Naive thymus-derived CD8-positive, alpha-beta T cell (primary cell): Measurements from ENCODE around the gene HSPB7. TPM values are rescaled to one million over a fixed set of nuclear protein-coding genes. Genes with fewer than 3 reads are reported as not detected.
"Not testable (repeated sequence)": the region's sequence is repeated elsewhere in the genome, so short reads cannot be mapped to it uniquely, and the experiment has no call there.

Experiments used
- ATAC-seq, 2 donors: fragments of 150-1000 bp; cut with Tn5 transposase in 1 of 2; sonication (Bioruptor Pico), chemical (Tn5 transposase) in 1 of 2; 1 replicate in 1 of 2; 2 replicates in 1 of 2; pipeline ENCODE4 v1.10.0; 2021; ENCODE audit warnings: mild to moderate bottlenecking in 2 of 2, moderate library complexity in 2 of 2
- POLR2A ChIA-PET: fragments of 350-600 bp; sonication (Branson Sonifier 250); formaldehyde crosslinking; loops from one replicate; lab custom pipeline; 2021; ENCODE audit warnings: antibody characterized with exemption; lab: Charles Lee
- DNase-seq, 10 donors: peaks; one replicate each; pipeline versions ENCODE4 v3.0.0 to v3.0.0-alpha.2; 2020 to 2022
- H3K27ac Mint-ChIP-seq, 10 donors: one replicate each; pipeline ENCODE4 v1.8.0; 2020 to 2022; ENCODE audit warnings: mild to moderate bottlenecking in 10 of 10, mixed read lengths in 10 of 10, moderate library complexity in 4 of 10, inconsistent platforms in 1 of 10
- H3K27me3 Mint-ChIP-seq, 5 donors: one replicate each; pipeline ENCODE4 v1.8.0; 2021 to 2022; ENCODE audit warnings: mixed read lengths in 5 of 5
- H3K36me3 Mint-ChIP-seq, 3 donors: one replicate each; pipeline ENCODE4 v1.8.0; 2020 to 2022; ENCODE audit warnings: mixed read lengths in 3 of 3, mild to moderate bottlenecking in 2 of 3, inconsistent platforms in 1 of 3
- H3K4me1 Mint-ChIP-seq, 4 donors: one replicate each; pipeline ENCODE4 v1.8.0; 2021 to 2022; ENCODE audit warnings: mixed read lengths in 4 of 4
- H3K4me3 Mint-ChIP-seq, 10 donors: one replicate each; pipeline ENCODE4 v1.8.0; 2020 to 2022; ENCODE audit warnings: mild to moderate bottlenecking in 10 of 10, mixed read lengths in 10 of 10, moderate library complexity in 6 of 10, inconsistent platforms in 1 of 10
- H3K9me3 Mint-ChIP-seq, 9 donors: one replicate each; pipeline ENCODE4 v1.8.0; 2020 to 2022; ENCODE audit warnings: mixed read lengths in 9 of 9, mild to moderate bottlenecking in 3 of 9, inconsistent platforms in 1 of 9, moderate library complexity in 1 of 9
- polyA plus RNA-seq, 3 donors: library from polyadenylated mRNA; unstranded; fragments of 300-500 nt; fragmentation: Illumina TruSeq; gene quantifications; one replicate each; pipeline ENCODE4 v1.2.3, GENCODE V29; 2021
- total RNA-seq, 8 experiments: library from RNA in 2 of 8; stranded (reverse) in 2 of 8; gene quantifications; one replicate each; pipeline ENCODE4 v1.2.3 and lab custom pipeline; 2021 to 2026

Gene HSPB7
- total and polyA plus RNA-seq, 5 experiments from 2014 or later: not detected

DNA sequence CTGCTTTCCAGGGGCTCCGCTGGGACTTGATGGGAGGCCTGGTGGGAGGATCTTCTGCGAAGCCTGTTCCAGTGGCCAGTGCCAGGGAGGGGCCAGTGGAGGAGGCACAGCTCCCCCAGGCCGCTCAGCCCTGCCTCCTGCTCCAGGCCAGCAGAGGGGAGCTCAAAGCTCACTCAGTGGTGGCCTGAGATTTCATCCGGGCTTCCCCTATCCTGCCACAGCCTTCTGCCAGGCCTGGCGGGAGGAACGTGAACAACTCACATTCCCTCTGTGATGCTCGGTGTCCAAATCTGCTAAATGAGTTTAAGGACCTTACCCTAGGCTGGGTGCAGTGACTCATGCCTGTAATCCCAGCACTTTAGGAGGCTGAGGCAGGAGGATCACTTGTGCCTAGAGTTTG, 29.0 kb upstream of the HSPB7 start:
- no peak overlapping the region for H3K27ac Mint-ChIP-seq
- peaks cover 0 to 8% (median 4%) of the 10 kb centered on the region in 4 donors for H3K4me1 Mint-ChIP-seq
- H3K9me3 Mint-ChIP-seq: no peaks in the 10 kb centered on the region
- no peaks in the 10 kb centered on the region for H3K36me3 Mint-ChIP-seq
- POLR2A ChIA-PET: no interaction called here
- no peak for DNase-seq
- peaks cover 0 to 19% (median 13%) of the 10 kb centered on the region in 5 donors for H3K27me3 Mint-ChIP-seq
- no peak for ATAC-seq
- H3K4me3 Mint-ChIP-seq: peak overlapping the region in 2 of 10 donors; percentile 20 to 57

GRCh38 chr1:16043950-16044349, 26.1 kb upstream of the HSPB7 start:
- DNase-seq (no peak), ATAC-seq (no peak)
- no peaks in the 10 kb centered on the region for H3K36me3 Mint-ChIP-seq
- H3K9me3 Mint-ChIP-seq: no peaks in the 10 kb centered on the region
- peaks cover 0 to 5% (median 0%) of the 10 kb centered on the region in 4 donors for H3K4me1 Mint-ChIP-seq
- H3K4me3 Mint-ChIP-seq: no peak overlapping the region
- POLR2A ChIA-PET: no interaction called here
- no peak overlapping the region for H3K27ac Mint-ChIP-seq
- H3K27me3 Mint-ChIP-seq: peaks cover 0 to 3% (median 0%) of the 10 kb centered on the region in 5 donors

DNA sequence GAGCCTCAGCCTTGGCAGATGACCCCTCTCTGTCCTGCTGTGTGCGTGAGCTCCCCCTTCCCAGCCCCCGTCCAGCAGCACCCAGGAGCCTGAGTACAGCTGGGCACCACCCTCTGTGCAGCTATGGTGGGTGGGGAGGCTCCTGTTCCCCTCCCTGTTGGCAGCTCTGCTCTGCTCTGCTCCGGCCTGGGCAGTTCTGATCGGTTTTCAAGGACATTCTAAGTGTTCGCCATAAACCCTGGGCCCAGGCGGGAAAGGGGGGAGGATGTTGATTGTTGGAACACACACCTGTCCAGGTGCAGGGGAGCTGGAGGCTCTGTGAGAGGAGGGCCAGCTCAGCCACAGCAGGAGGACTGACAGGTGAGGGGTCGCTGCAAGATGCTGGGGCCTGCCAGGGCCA, 25.7 kb upstream of the HSPB7 start, which contains the start of gene CLCNKB:
TSS of gene CLCNKB (plus strand) at position 262 of the 400 bp plus-strand sequence. CDS start 711 bp downstream, outside the sequence.
- H3K36me3 Mint-ChIP-seq: no peaks in the 10 kb centered on the region
- peaks cover 0 to 3% (median 0%) of the 10 kb centered on the region in 4 donors for H3K4me1 Mint-ChIP-seq
- H3K4me3 Mint-ChIP-seq: no peak within 1 kb of the TSS
- peak within 1 kb of the TSS in 1 of 10 donors; percentile 40 for H3K27ac Mint-ChIP-seq
- H3K27me3 Mint-ChIP-seq: peaks cover 0 to 3% (median 0%) of the 10 kb centered on the region in 5 donors
- no peaks in the 10 kb centered on the region for H3K9me3 Mint-ChIP-seq
- ATAC-seq (no peak), DNase-seq (no peak)
- POLR2A ChIA-PET: no interaction called here

DNA sequence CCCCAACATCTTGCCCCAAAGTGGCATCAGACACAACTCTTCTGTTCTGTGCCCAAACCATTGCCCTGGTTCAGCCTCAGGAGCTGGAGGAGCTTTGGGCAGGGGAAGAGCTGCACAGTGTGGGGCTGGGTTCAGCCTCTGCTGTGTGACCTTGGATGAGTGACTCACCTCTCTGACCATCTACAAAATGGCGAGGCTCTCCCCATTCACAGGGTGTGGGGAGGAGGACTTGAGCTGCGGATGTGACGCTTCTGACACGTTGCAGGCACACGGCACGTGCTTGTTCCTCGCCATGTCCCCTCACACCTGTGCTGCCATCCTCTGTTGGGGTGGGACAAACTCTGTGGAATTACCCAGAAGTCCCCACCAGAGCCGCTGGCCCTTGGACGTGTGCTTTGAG, 24.8 kb upstream of the HSPB7 start:
- H3K4me1 Mint-ChIP-seq, H3K36me3 Mint-ChIP-seq, H3K4me3 Mint-ChIP-seq, H3K27ac Mint-ChIP-seq, H3K27me3 Mint-ChIP-seq, H3K9me3 Mint-ChIP-seq, ATAC-seq, DNase-seq, POLR2A ChIA-PET: not testable (repeated sequence)

DNA sequence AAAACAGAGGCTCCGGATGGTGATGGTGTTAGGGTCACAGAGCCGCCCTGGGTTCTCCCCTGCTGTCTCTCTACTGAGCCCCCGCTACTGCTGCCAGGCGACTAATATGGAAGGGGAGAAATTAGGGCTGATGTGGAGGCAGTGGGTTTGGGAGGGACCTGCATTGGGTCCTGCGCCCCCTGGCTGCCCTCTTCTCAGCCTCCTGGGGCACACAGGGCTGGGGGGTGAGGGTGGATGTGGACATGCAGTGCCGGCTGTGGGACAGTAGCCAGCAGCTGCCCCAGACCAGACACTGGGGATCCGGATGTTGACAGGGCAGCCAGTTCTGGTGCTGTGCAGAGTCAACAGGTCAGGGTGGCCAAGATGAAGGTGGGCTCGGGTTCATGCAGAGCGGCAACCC, 24.3 kb upstream of the HSPB7 start:
- H3K4me1 Mint-ChIP-seq: no peaks in the 10 kb centered on the region
- no peak for ATAC-seq
- no peaks in the 10 kb centered on the region for H3K36me3 Mint-ChIP-seq
- no peak overlapping the region for H3K27ac Mint-ChIP-seq
- DNase-seq: no peak
- POLR2A ChIA-PET: no interaction called here
- H3K9me3 Mint-ChIP-seq: no peaks in the 10 kb centered on the region
- H3K4me3 Mint-ChIP-seq: no peak overlapping the region
- H3K27me3 Mint-ChIP-seq: peaks cover 0 to 6% (median 0%) of the 10 kb centered on the region in 5 donors

DNA sequence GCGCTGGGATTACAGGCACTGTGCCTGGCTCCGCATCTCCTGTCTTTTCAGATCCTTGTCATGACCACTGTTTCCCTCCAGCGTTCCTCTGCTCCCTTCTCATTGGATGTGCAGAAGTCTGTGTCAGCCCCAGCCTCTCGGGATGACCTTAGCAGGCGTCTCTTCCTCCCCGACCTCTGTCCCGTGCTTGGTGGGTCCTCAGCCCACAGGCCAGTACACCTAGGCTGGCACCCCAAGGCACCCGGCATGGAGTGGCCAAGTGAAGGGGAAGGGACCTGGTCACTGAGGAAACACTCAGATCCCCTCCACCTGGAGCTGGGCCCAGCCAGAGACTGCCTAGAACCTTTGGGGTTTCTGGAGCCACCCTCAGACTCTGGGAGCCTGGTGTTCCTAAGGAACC, 23.4 kb upstream of the HSPB7 start:
- Mint-ChIP-seq H3K9me3 (no peaks in the 10 kb centered on the region), H3K4me1 (no peaks in the 10 kb centered on the region), H3K27me3 (peaks cover 0 to 7% (median 0%) of the 10 kb centered on the region in 5 donors), H3K27ac (no peak overlapping the region), H3K4me3 (no peak overlapping the region), H3K36me3 (no peaks in the 10 kb centered on the region)
- ATAC-seq (no peak), DNase-seq (no peak)
- POLR2A ChIA-PET: no interaction called here

- H3K9me3 Mint-ChIP-seq, H3K4me3 Mint-ChIP-seq, POLR2A ChIA-PET, ATAC-seq, H3K27me3 Mint-ChIP-seq, H3K27ac Mint-ChIP-seq, H3K4me1 Mint-ChIP-seq, DNase-seq, H3K36me3 Mint-ChIP-seq: not testable (repeated sequence)
Measured at GRCh38 chr1:16039871-16040270, 22.0 kb upstream of the HSPB7 start.

DNA sequence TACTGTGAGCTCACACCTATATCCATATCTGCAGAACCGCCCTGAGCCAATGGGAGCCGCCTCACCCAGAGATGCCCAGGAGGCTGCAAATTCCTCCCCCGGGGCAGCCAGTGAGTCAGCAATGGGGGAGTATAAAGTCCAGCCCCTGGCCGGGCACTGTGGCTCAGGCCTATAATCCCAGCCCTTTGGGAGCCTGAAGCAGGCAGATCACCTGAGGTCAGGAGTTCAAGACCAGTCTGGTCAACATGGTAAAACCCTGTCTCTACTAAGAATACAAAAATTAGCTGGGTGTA, 20.7 kb upstream of the HSPB7 start:
- Mint-ChIP-seq H3K9me3 (no peaks in the 10 kb centered on the region), H3K27ac (no peak overlapping the region), H3K27me3 (peaks cover 0 to 11% (median 3%) of the 10 kb centered on the region in 5 donors), H3K36me3 (no peaks in the 10 kb centered on the region), H3K4me3 (no peak overlapping the region), H3K4me1 (no peaks in the 10 kb centered on the region)
- DNase-seq (no peak), ATAC-seq (no peak)
- POLR2A ChIA-PET: no interaction called here

- H3K27ac Mint-ChIP-seq, H3K36me3 Mint-ChIP-seq, H3K9me3 Mint-ChIP-seq, DNase-seq, H3K4me3 Mint-ChIP-seq, POLR2A ChIA-PET, ATAC-seq, H3K4me1 Mint-ChIP-seq: not testable (repeated sequence)
- peaks cover 0 to 17% (median 3%) of the 10 kb centered on the region in 5 donors for H3K27me3 Mint-ChIP-seq
Measured at GRCh38 chr1:16036461-16036860, 18.6 kb upstream of the HSPB7 start.

DNA sequence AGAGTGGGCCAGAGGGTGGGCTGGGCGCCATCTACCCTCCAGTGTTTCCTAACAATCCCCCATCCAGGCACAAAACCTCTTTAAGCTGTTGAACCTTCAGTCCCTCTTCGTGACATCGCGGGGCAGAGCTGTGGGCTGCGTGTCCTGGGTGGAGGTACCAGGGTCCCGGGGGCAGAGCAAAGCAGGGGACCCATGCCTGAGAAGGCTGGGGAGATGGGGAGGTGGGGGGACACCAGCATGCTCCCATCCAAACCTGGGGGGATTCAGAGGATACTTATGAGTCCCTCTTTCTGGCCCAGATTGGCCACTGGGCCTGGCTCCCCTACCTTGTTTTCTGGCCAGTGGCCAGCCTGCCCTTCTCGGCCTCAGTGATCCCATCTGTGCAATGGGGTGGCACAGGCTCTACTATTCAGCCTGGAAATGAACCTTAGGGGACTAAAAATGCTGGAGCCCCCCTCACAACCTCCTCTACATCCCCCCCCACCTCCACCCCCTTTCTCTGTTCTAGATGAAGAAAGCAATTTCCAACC, 15.3 kb upstream of the HSPB7 start:
- DNase-seq, H3K27ac Mint-ChIP-seq, H3K36me3 Mint-ChIP-seq, H3K9me3 Mint-ChIP-seq, H3K4me1 Mint-ChIP-seq, POLR2A ChIA-PET, H3K4me3 Mint-ChIP-seq, ATAC-seq: not testable (repeated sequence)
- peaks cover 5 to 43% (median 21%) of the 10 kb centered on the region in 5 donors for H3K27me3 Mint-ChIP-seq

DNA sequence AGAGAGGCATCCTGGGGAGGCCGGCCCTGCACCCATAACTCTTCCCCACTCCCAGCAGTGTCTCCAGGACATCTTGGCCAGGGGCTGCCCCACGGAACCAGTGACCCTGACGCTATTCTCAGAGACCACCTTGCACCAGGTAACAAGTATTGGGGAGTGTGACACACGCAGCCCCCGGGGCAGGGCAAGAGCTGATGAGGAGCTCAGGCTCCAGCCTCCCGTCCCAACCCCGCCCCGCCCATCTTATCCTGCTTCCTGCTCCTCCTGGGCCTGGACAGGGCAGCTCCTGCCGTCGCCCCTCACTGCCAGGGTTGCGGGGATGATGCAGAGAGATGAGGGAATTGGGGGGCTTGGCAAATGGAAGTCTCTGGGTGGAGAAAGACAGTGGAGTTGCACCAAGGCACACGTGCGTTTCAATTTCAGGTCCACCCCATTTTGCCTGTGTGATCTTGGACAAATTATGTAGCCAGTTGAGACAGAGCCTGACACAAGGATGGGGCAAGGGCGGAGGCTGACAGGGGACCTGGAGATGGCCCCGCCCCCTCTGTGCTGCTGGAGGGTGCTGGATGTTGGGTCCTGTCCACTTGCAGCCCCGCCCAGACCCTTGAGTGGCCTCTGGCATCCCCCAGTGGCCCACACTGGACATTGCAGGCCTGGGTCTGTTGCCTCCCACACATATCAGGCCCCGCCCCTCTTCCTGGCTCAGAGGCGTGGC, 14.7 kb upstream of the HSPB7 start:
- H3K9me3 Mint-ChIP-seq: no peaks in the 10 kb centered on the region
- no peak overlapping the region for H3K27ac Mint-ChIP-seq
- peaks cover 6 to 48% (median 26%) of the 10 kb centered on the region in 5 donors for H3K27me3 Mint-ChIP-seq
- peak in 6 of 10 donors; percentile 13 to 34 (median 18) for DNase-seq
- peak; percentile 63 to 68 for ATAC-seq
- POLR2A ChIA-PET: no interaction called here
- H3K36me3 Mint-ChIP-seq: no peaks in the 10 kb centered on the region
- H3K4me1 Mint-ChIP-seq: peaks cover 0 to 6% (median 3%) of the 10 kb centered on the region in 4 donors
- no peak overlapping the region for H3K4me3 Mint-ChIP-seq

- ATAC-seq (no peak), DNase-seq (no peak)
- H3K36me3 Mint-ChIP-seq: no peaks in the 10 kb centered on the region
- POLR2A ChIA-PET: no interaction called here
- no peaks in the 10 kb centered on the region for H3K9me3 Mint-ChIP-seq
- H3K4me1 Mint-ChIP-seq: peaks cover 0 to 6% (median 3%) of the 10 kb centered on the region in 4 donors
- peaks cover 5 to 43% (median 26%) of the 10 kb centered on the region in 5 donors for H3K27me3 Mint-ChIP-seq
- H3K4me3 Mint-ChIP-seq: no peak overlapping the region
- H3K27ac Mint-ChIP-seq: no peak overlapping the region
Measured at GRCh38 chr1:16031551-16031950, 13.7 kb upstream of the HSPB7 start.

DNA sequence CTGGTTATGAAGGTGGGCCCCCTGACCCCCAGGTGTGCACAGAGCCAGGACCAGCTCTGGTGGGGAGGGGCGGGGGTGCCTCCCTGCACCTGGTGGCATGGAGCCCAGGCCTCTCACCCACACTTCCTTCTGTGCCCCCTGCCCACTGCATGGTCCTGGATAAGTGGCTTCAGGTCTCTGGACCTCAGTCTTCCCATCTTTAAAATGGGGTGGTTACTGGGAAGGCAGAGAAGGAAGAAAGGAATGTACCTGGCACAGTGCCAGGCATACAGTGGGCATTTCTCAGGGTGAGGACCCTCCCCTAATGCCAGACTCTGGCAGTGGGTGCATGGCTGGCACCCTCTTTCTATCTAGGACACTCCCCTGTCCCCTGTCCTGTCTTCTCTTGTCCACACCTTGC, 11.4 kb upstream of the HSPB7 start:
- DNase-seq (no peak), ATAC-seq (no peak)
- H3K27ac Mint-ChIP-seq: no peak overlapping the region
- H3K4me1 Mint-ChIP-seq: peaks cover 0 to 6% (median 5%) of the 10 kb centered on the region in 4 donors
- H3K36me3 Mint-ChIP-seq: no peaks in the 10 kb centered on the region
- no peaks in the 10 kb centered on the region for H3K9me3 Mint-ChIP-seq
- H3K27me3 Mint-ChIP-seq: peaks cover 5 to 45% (median 24%) of the 10 kb centered on the region in 5 donors
- POLR2A ChIA-PET: no interaction called here
- no peak overlapping the region for H3K4me3 Mint-ChIP-seq

GRCh38 chr1:16029003-16029268, 11.1 kb upstream of the HSPB7 start:
- DNase-seq, H3K36me3 Mint-ChIP-seq, ATAC-seq, H3K27ac Mint-ChIP-seq, POLR2A ChIA-PET, H3K4me3 Mint-ChIP-seq, H3K4me1 Mint-ChIP-seq, H3K9me3 Mint-ChIP-seq: not testable (repeated sequence)
- H3K27me3 Mint-ChIP-seq: peaks cover 5 to 42% (median 25%) of the 10 kb centered on the region in 5 donors
